NB4 (cell line): ENCODE data around the gene SH3PXD2A.

Source experiments
- POLR2A ChIP-seq: IDR thresholded peaks from 2 replicates; pipeline ENCODE4 v1.6.1; 2011; ENCODE audit warnings: mild to moderate bottlenecking; ENCODE audit not compliant: insufficient read length; ENCODE audit errors: extremely low read depth
- TF ChIP-seq, protein P1 (sequence below): IDR thresholded peaks from one replicate; pipeline ENCODE4 v1.5.1; 2012; ENCODE audit warnings: low read depth, low read length
- TF ChIP-seq, protein P2 (sequence below): IDR thresholded peaks from 2 replicates; pipeline ENCODE4 v1.6.1; 2011; ENCODE audit warnings: low read depth, low read length

DNA sequence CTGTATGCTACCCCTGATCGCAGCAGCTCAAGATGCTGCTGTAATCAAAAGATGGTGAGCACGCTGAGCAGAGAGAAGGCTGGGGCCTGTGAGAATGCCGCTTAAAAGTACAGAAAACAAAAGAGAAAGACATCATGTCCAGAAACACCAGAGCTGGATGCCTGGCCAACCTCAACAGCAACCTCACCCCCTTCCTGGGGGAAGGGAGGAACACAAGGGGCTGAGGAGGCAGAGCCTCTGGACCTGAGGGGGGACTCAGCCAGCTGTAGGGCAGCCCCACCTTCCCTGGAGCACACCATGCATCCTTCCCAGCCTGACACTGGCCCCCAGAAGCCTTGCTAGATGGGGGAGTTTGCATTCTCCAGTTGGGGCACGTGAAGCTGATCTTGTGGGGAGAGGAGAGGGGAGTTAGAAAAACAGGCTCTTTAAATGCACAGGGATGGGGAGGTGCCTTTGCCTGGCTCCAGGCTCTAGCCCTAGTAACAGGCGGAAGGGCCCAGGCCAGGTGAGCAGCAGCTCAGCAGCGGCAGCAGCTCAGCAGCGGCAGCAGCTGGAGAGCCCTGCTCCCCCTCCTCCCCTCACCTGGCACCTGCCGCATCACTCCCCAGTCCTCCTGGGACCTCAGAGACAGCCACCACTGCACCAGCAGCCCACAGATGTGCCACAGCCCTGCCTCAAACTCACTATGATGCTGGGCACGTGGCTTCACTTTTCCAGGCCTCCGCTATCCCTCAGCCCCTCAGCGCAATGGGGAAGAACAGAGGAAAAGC is 205.5 kb downstream of the SH3PXD2A start:
- TF ChIP-seq, protein P1, sequence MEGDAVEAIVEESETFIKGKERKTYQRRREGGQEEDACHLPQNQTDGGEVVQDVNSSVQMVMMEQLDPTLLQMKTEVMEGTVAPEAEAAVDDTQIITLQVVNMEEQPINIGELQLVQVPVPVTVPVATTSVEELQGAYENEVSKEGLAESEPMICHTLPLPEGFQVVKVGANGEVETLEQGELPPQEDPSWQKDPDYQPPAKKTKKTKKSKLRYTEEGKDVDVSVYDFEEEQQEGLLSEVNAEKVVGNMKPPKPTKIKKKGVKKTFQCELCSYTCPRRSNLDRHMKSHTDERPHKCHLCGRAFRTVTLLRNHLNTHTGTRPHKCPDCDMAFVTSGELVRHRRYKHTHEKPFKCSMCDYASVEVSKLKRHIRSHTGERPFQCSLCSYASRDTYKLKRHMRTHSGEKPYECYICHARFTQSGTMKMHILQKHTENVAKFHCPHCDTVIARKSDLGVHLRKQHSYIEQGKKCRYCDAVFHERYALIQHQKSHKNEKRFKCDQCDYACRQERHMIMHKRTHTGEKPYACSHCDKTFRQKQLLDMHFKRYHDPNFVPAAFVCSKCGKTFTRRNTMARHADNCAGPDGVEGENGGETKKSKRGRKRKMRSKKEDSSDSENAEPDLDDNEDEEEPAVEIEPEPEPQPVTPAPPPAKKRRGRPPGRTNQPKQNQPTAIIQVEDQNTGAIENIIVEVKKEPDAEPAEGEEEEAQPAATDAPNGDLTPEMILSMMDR, result no peak
- TF ChIP-seq, protein P2, sequence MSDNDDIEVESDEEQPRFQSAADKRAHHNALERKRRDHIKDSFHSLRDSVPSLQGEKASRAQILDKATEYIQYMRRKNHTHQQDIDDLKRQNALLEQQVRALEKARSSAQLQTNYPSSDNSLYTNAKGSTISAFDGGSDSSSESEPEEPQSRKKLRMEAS, result no peak
- TF ChIP-seq POLR2A, result no peak
